SK-N-SH (cell line): ENCODE results near the gene UQCR11.

ENCODE experiments used
- CTCF ChIP-seq: fragments of 200-600 bp; sonication (generic); IDR thresholded peaks from 2 replicates; pipeline ENCODE4 v1.6.1; 2017; ENCODE audit warnings: antibody characterized with exemption, mild to moderate bottlenecking, moderate library complexity
- EP300 ChIP-seq, 2 experiments: IDR thresholded peaks; 2 replicates each; pipeline versions ENCODE4 v1.4.0 to v1.6.1; 2012; ENCODE audit warnings: borderline replicate concordance in 1 of 2, low read depth in 1 of 2, low read length in 1 of 2
- FOXM1 ChIP-seq: IDR thresholded peaks from 2 replicates; pipeline ENCODE4 v1.4.0; 2012; ENCODE audit warnings: low read depth, mild to moderate bottlenecking
- MAX ChIP-seq: IDR thresholded peaks from 2 replicates; pipeline ENCODE4 v1.4.0; 2012; ENCODE audit warnings: low read depth
- POLR2AphosphoS5 ChIP-seq: IDR thresholded peaks from 2 replicates; pipeline ENCODE4 v1.6.1; 2012; ENCODE audit warnings: low read depth, low read length
- RAD21 ChIP-seq: IDR thresholded peaks from 2 replicates; pipeline ENCODE4 v1.6.1; 2012; ENCODE audit warnings: mild to moderate bottlenecking, low read length
- REST ChIP-seq: IDR thresholded peaks from 2 replicates; pipeline ENCODE4 v1.6.1; 2012; ENCODE audit warnings: mild to moderate bottlenecking, low read depth, low read length, moderate library complexity
- RXRA ChIP-seq: IDR thresholded peaks from 2 replicates; pipeline ENCODE4 v1.4.0; 2012; ENCODE audit warnings: low read depth, mild to moderate bottlenecking, borderline replicate concordance
- SIN3A ChIP-seq: IDR thresholded peaks from 2 replicates; pipeline ENCODE4 v1.6.1; 2012; ENCODE audit warnings: low read depth, mild to moderate bottlenecking, low read length, moderate library complexity, borderline replicate concordance
- SMC3 ChIP-seq: IDR thresholded peaks from 2 replicates; pipeline ENCODE4 v1.6.1; 2012; ENCODE audit warnings: low read depth, low read length, improper control_type of control experiment
- USF1 ChIP-seq: IDR thresholded peaks from 2 replicates; pipeline ENCODE4 v1.4.0; 2012; ENCODE audit warnings: low read depth, borderline replicate concordance

GRCh38 chr19:1634938-1635243 lies 29.6 kb upstream of the UQCR11 start:
- TF ChIP-seq CTCF = no peak
- TF ChIP-seq USF1 = no peak
- TF ChIP-seq REST = no peak
- TF ChIP-seq RAD21 = no peak
- no peak for TF ChIP-seq MAX
- no peak for TF ChIP-seq RXRA
- no peak for TF ChIP-seq POLR2AphosphoS5
- TF ChIP-seq SIN3A = no peak
- TF ChIP-seq FOXM1 = no peak
- no peak for TF ChIP-seq EP300 (IDR thresholded peaks at IDR 0.05; ENCODE audit: borderline replicate concordance in 1 of 2, low read depth in 1 of 2, low read length in 1 of 2)
- no peak for TF ChIP-seq SMC3
